GM10266 (cell line): ENCODE results near the gene COG2.
"Not testable (repeated sequence)": the region's sequence is repeated elsewhere in the genome, so short reads cannot be mapped to it uniquely, and the experiment has no call there.

Experiments
- DNase-seq: peaks from one replicate; pipeline ENCODE4 v3.0.0; 2012; ENCODE audit errors: extremely low spot score
- CTCF ChIP-seq: IDR thresholded peaks from 2 replicates; pipeline ENCODE4 v1.5.1; 2012; ENCODE audit warnings: mild to moderate bottlenecking, low read depth; ENCODE audit not compliant: control insufficient read depth, insufficient read depth; ENCODE audit errors: missing control alignments

COG2 gene

GRCh38 chr1:230715510-230715909, 73.2 kb downstream of the COG2 start:
- no peak for DNase-seq
- no peak for TF ChIP-seq CTCF

- DNase-seq = not testable (repeated sequence)
Measured at GRCh38 chr1:230716453-230716852, 74.2 kb downstream of the COG2 start.

- no peak for DNase-seq
- no peak for TF ChIP-seq CTCF
Measured at GRCh38 chr1:230717251-230717650, 75.0 kb downstream of the COG2 start.

GRCh38 chr1:230721849-230722522, 79.7 kb downstream of the COG2 start:
- not testable (repeated sequence) for DNase-seq

- DNase-seq = no peak
- TF ChIP-seq CTCF = no peak
Measured at GRCh38 chr1:230725256-230726012, 83.2 kb downstream of the COG2 start.

GRCh38 chr1:230728710-230729392, 86.6 kb downstream of the COG2 start:
- DNase-seq = no peak

GRCh38 chr1:230730977-230731376, 88.7 kb downstream of the COG2 start:
- no peak for DNase-seq
- no peak for TF ChIP-seq CTCF

More at GRCh38 chr1:230728710-230729392, 86.6 kb downstream of the COG2 start:
- no peak for TF ChIP-seq CTCF

- no peak for TF ChIP-seq CTCF
- no peak for DNase-seq
Measured at GRCh38 chr1:230735447-230735846, 93.2 kb downstream of the COG2 start.
